PFSK-1 (cell line): ENCODE results near the gene CPA1.

ENCODE experiments used
- FOXP2 ChIP-seq: optimal IDR thresholded peaks from 2 replicates; pipeline ENCODE3; 2011; ENCODE audit warnings: borderline replicate concordance, control low read depth, inconsistent platforms; ENCODE audit not compliant: insufficient read depth; ENCODE audit errors: extremely low read length, extremely low read depth
- POLR2AphosphoS5 ChIP-seq: IDR thresholded peaks from 2 replicates; pipeline ENCODE4 v1.6.1; 2012; ENCODE audit warnings: low read depth, mild to moderate bottlenecking, control low read depth, low read length, moderate library complexity
- REST ChIP-seq, 2 experiments: IDR thresholded peaks; 2 replicates each; pipeline versions ENCODE4 v1.6.1 to v1.8.0; 2011 to 2012; ENCODE audit warnings: low read depth in 2 of 2, low read length in 2 of 2, control low read depth in 1 of 2, inconsistent platforms in 1 of 2, mild to moderate bottlenecking in 1 of 2, moderate library complexity in 1 of 2; ENCODE audit not compliant: insufficient read depth in 1 of 2
- SIN3A ChIP-seq: IDR thresholded peaks from 2 replicates; pipeline ENCODE4 v1.6.1; 2012; ENCODE audit warnings: mild to moderate bottlenecking, low read length, moderate library complexity, borderline replicate concordance; ENCODE audit not compliant: insufficient read depth
- TAF1 ChIP-seq: IDR thresholded peaks from 2 replicates; pipeline ENCODE4 v1.6.1; 2012; ENCODE audit warnings: low read length, control low read depth, borderline replicate concordance; ENCODE audit not compliant: insufficient read depth

DNA sequence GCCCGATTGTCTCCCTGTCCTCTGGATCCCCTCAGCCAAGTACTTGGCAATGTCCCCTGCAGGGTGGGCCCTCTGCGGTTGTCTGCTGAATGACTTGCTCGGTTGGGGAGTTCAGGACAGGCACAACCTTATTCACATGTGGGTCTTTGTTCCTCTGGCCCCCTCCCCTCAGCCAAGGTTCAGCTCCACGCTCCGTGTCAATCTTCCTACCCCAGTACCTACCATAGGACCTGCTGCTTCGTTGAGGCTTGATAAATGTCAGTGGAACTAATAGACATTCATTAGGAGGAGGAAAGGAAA is 28.6 kb upstream of the CPA1 start:
- TF ChIP-seq REST (IDR thresholded peaks at IDR 0.05; ENCODE audit: insufficient read depth in 1 of 2, low read depth in 2 of 2, low read length in 2 of 2) (no peak), TAF1 (no peak), POLR2AphosphoS5 (no peak), SIN3A (no peak), FOXP2 (no peak)
